ENCODE measurements around the gene COQ2. TPM values are rescaled to one million over a fixed set of nuclear protein-coding genes. Genes with fewer than 3 reads are reported as not detected.
"Not testable (repeated sequence)": the region's sequence is repeated elsewhere in the genome, so short reads cannot be mapped to it uniquely, and the experiment has no call there.

The COQ2 gene
- total and polyA plus RNA-seq, 2 experiments from 2014 or later = 9.5 to 19.1 TPM

GRCh38 chr4:83234902-83235644, 49.5 kb downstream of the COQ2 start:
- Histone ChIP-seq H3K27ac (no peak overlapping the region), H3K4me1 (ENCODE audit: insufficient read depth) (peaks cover 6% of the 10 kb centered on the region; the same call in 1 of the 2 replicates), H3K9ac (no peak overlapping the region), H2AFZ (no peak overlapping the region), H3K27me3 (replicated peaks; ENCODE audit: insufficient read depth) (no peaks in the 10 kb centered on the region), H4K20me1 (ENCODE audit: insufficient read depth) (no peaks in the 10 kb centered on the region), H3K4me2 (ENCODE audit: unreplicated experiment) (no peak overlapping the region), H3F3A (ENCODE audit: insufficient read depth) (no peaks in the 10 kb centered on the region), H3K36me3 (ENCODE audit: low read depth) (no peaks in the 10 kb centered on the region), H3K9me3 (ENCODE audit: low read depth) (no peaks in the 10 kb centered on the region), H3K79me2 (ENCODE audit: insufficient read depth) (no peaks in the 10 kb centered on the region), H3K9me2 (ENCODE audit: insufficient read depth) (no peaks in the 10 kb centered on the region), H3K4me3 (no peak overlapping the region)
- no peak for TF ChIP-seq EZH2phosphoT487 (IDR thresholded peaks at IDR 0.05; ENCODE audit: insufficient read depth, low read depth)
- no peak for TF ChIP-seq EZH2 (IDR thresholded peaks at IDR 0.05; ENCODE audit: insufficient read depth, poor library complexity, severe bottlenecking)
- WGBS, 2 experiments (ENCODE audit: low coverage in 1 of 2, low lambda C conversion rate in 2 of 2, missing lambda C conversion rate in 2 of 2) = 93 to 94% methylated on average over 4 of the region's 4 CpGs
- in situ Hi-C loops (cut with MboI) = no loop called here
- no peak for DNase-seq

DNA sequence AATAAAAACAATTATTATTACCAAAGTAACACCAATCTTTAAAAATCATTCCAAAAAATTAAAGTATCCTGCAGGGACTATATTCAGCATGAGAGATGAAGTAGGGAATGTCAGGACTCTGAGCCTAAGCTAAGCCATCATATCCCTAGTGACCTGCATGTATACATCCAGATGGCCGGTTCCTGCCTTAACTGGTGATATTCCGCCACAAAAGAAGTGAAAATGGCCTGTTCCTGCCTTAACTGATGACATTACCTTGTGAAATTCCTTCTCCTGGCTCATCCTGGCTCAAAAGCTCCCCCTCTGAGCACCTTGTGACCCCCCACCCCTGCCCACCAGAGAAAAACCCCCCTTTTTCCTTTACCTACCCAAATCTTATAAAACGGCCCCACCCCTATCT, 50.2 kb downstream of the COQ2 start:
- H3K9me3 ChIP-seq (ENCODE audit: low read depth); DNase-seq; H2AFZ ChIP-seq; in situ Hi-C loops (cut with MboI); H3K4me1 ChIP-seq (ENCODE audit: insufficient read depth); H3K9me2 ChIP-seq (ENCODE audit: insufficient read depth); H3K4me3 ChIP-seq; H4K20me1 ChIP-seq (ENCODE audit: insufficient read depth); H3K27me3 ChIP-seq (replicated peaks; ENCODE audit: insufficient read depth); H3K79me2 ChIP-seq (ENCODE audit: insufficient read depth); H3K27ac ChIP-seq; H3K36me3 ChIP-seq (ENCODE audit: low read depth); H3F3A ChIP-seq (ENCODE audit: insufficient read depth); H3K9ac ChIP-seq; H3K4me2 ChIP-seq (ENCODE audit: unreplicated experiment): not testable (repeated sequence)
- WGBS, 2 experiments (ENCODE audit: low coverage in 1 of 2, low lambda C conversion rate in 2 of 2, missing lambda C conversion rate in 2 of 2) = 100% methylated on average over 3 of the region's 3 CpGs

- Histone ChIP-seq H3K4me3 (no peak overlapping the region), H2AFZ (no peak overlapping the region), H3F3A (ENCODE audit: insufficient read depth) (no peaks in the 10 kb centered on the region), H3K9me2 (ENCODE audit: insufficient read depth) (no peaks in the 10 kb centered on the region), H3K4me1 (ENCODE audit: insufficient read depth) (peaks cover 6% of the 10 kb centered on the region; the same call in 1 of the 2 replicates), H3K27me3 (replicated peaks; ENCODE audit: insufficient read depth) (no peaks in the 10 kb centered on the region), H3K9ac (no peak overlapping the region), H3K27ac (no peak overlapping the region), H3K36me3 (ENCODE audit: low read depth) (no peaks in the 10 kb centered on the region), H3K79me2 (ENCODE audit: insufficient read depth) (no peaks in the 10 kb centered on the region), H4K20me1 (ENCODE audit: insufficient read depth) (no peaks in the 10 kb centered on the region), H3K9me3 (ENCODE audit: low read depth) (no peaks in the 10 kb centered on the region), H3K4me2 (ENCODE audit: unreplicated experiment) (no peak overlapping the region)
- WGBS, 2 experiments (ENCODE audit: low coverage in 1 of 2, low lambda C conversion rate in 2 of 2, missing lambda C conversion rate in 2 of 2) = 92 to 95% methylated on average over 1 of the region's 1 CpG
- DNase-seq = peak; percentile 6
- TF ChIP-seq EZH2 (IDR thresholded peaks at IDR 0.05; ENCODE audit: insufficient read depth, poor library complexity, severe bottlenecking) = no peak
- TF ChIP-seq EZH2phosphoT487 (IDR thresholded peaks at IDR 0.05; ENCODE audit: insufficient read depth, low read depth) = no peak
- in situ Hi-C loops (cut with MboI) = no loop called here
Measured at GRCh38 chr4:83232082-83232481, 52.5 kb downstream of the COQ2 start.

- H3F3A ChIP-seq (ENCODE audit: insufficient read depth) = no peaks in the 10 kb centered on the region
- H3K27ac ChIP-seq = no peak overlapping the region
- H3K9ac ChIP-seq = no peak overlapping the region
- peaks cover 6% of the 10 kb centered on the region; the same call in 1 of the 2 replicates for H3K4me1 ChIP-seq (ENCODE audit: insufficient read depth)
- H3K9me2 ChIP-seq (ENCODE audit: insufficient read depth) = no peaks in the 10 kb centered on the region
- in situ Hi-C loops (cut with MboI) = no loop called here
- TF ChIP-seq EZH2 (IDR thresholded peaks at IDR 0.05; ENCODE audit: insufficient read depth, poor library complexity, severe bottlenecking) (no peak), EZH2phosphoT487 (IDR thresholded peaks at IDR 0.05; ENCODE audit: insufficient read depth, low read depth) (no peak)
- no peaks in the 10 kb centered on the region for H3K36me3 ChIP-seq (ENCODE audit: low read depth)
- H3K9me3 ChIP-seq (ENCODE audit: low read depth) = no peaks in the 10 kb centered on the region
- H3K4me3 ChIP-seq = no peak overlapping the region
- no peaks in the 10 kb centered on the region for H3K27me3 ChIP-seq (replicated peaks; ENCODE audit: insufficient read depth)
- 72 to 93% methylated on average over 1 of the region's 1 CpG for WGBS, 2 experiments (ENCODE audit: low coverage in 1 of 2, low lambda C conversion rate in 2 of 2, missing lambda C conversion rate in 2 of 2)
- no peak overlapping the region for H3K4me2 ChIP-seq (ENCODE audit: unreplicated experiment)
- H3K79me2 ChIP-seq (ENCODE audit: insufficient read depth) = no peaks in the 10 kb centered on the region
- peak; percentile 18 for DNase-seq
- H4K20me1 ChIP-seq (ENCODE audit: insufficient read depth) = no peaks in the 10 kb centered on the region
- no peak overlapping the region for H2AFZ ChIP-seq
Measured at GRCh38 chr4:83231620-83232076, 53.0 kb downstream of the COQ2 start.
